ENCODE results near the gene MAGI2.

The MAGI2 gene

DNA sequence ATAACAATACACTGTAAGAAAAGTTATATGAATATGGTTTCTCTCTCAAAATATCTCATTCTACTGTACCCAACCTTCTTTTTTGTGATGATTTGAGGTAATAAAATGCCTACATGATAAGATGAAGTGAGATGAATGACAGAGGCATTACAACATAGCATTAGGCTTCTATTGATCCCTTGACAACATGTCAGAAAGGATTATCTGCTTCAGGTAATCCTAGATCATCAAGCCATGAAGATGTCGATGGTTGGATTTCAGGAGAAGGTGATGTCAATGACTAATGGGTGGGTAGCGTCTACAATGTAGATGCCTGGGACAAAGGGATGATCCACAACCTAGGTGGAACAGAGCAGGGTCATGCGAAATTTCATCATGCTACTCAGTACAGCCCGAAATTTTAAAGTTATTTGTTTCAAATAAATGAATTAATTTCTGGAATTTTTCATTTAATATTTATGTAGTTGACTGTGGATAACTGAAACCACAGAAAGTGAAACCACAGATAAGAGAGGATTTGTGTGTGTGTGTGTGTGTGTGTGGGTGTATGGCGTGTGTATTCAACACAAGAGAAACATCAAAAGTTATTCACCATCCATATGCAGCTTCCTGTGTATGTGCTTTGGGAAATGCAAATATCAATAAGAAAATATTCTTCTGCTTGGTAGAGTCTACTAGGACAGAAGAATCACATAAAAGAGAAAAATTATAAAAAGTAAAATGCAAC, 77.0 kb downstream of the MAGI2 start:
- DNase-seq (ENCODE audit: low read depth), result no peak

- no peak for DNase-seq (ENCODE audit: low read depth)
Measured at GRCh38 chr7:79361214-79361613, 92.3 kb downstream of the MAGI2 start.

- no peak for DNase-seq (ENCODE audit: low read depth)
Measured at GRCh38 chr7:79359827-79360226, 93.6 kb downstream of the MAGI2 start.

- no peak for DNase-seq (ENCODE audit: low read depth)
Measured at GRCh38 chr7:79357101-79357500, 96.4 kb downstream of the MAGI2 start.

DNA sequence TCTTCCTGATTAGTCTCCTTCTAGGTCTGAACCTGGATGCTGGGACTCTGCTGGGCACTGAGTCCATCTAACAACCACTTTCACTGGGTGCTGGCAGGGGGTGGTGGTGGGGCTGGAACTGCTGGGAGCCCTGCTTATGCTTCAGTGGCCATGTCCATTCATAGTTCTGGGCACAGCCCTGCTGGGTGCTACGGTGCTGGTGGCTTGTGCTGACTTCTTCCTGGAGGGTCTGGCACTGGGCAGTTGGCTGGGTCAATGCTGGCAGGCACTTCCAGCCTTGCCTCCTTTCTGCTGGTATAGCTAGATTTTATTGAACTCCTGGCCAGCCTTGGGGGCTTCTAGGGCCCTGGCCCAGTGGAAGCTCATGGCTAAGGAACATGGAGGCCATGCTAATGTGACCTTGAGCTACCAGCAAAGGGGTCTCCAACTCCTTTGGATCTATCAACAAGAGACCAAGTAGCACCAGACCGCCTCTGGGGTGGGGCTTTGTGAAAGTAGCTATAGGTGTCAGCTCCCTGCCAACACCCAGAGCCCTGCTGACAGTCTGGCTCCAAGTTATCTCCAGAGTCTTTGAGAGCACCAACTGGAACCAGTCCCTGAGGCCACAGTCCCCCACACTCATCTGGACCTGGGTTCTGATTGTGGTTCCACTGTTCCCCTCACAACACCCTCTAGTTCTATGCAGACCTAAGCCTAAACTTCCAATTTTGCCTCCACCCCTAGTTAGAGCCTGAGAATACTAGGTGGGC, 99.6 kb downstream of the MAGI2 start:
- no peak for DNase-seq (ENCODE audit: low read depth)

- DNase-seq (ENCODE audit: low read depth), result no peak
Measured at GRCh38 chr7:79352323-79352722, 101.1 kb downstream of the MAGI2 start.

DNA sequence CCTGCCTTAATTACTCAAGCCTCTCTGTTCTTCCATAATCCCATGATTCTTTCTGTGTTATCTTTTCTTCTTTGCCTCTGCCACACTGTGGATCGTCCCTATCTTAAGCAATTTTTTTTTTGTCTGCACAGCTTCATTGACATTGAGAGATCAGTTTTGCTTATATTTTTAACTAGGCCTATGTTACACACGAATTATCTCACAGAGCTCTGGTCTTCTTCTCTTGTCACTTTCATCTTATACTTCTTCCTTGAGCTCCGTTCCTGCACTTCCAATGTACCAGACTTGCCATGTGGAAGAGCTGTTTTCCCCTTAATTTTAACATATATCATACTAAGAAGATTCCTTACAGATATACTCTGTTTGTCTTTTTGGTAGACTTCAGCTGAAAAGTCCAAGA, 106.1 kb downstream of the MAGI2 start:
- DNase-seq (ENCODE audit: low read depth), result no peak

- DNase-seq (ENCODE audit: low read depth), result no peak
Measured at GRCh38 chr7:79341902-79342301, 111.6 kb downstream of the MAGI2 start.

DNA sequence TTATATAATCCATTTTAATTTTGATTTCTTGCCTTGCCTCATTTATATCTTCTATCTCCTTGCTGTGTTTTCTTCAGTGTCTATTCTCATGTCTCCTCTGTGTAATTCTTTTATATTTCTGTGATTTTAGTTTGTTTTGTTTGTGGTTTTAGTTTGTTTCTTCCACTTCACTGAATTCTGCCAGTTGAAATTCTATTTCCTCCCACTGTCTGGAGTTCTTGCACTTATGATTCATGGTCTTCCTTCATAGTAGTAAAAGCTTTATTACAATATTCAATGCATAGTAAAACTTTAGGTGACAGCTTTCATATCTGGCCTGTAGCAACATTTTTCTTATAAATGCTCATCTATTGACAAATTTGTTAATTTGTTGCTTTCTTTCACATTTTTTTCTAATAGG, 113.3 kb downstream of the MAGI2 start:
- DNase-seq (ENCODE audit: low read depth), result no peak

DNA sequence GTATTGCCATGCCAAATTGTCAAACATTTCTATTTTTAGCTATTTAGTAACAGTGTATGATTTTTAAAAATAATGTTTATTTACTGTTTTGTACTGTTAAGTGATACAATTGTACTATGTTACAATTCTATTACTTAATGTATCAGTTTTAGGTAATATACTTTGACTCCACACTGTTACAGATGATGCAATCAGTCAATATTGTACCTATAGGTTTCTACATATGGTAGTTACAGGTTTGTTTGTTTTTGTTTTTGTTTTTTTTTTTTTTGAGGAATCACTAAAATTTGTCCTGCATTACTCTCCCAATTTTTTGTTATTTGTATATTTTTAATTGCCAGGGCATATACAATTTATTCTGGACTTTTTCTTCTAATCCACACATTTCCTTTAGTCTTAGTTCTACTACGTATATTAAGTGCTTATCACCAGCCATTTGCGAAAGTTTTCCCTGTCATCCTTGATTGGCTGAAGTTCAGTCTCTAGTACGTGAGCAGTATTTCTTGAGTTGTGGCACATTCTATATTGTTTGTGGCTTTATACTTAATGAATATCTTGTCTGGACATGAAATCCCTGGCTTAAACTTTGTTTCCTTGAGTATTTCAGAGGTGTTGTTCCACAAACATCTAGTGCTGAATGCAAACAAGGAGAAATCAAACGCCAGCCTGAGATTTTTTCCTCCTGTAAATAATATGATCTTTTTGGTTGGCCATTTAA, 114.1 kb downstream of the MAGI2 start:
- DNase-seq (ENCODE audit: low read depth), result no peak

DNA sequence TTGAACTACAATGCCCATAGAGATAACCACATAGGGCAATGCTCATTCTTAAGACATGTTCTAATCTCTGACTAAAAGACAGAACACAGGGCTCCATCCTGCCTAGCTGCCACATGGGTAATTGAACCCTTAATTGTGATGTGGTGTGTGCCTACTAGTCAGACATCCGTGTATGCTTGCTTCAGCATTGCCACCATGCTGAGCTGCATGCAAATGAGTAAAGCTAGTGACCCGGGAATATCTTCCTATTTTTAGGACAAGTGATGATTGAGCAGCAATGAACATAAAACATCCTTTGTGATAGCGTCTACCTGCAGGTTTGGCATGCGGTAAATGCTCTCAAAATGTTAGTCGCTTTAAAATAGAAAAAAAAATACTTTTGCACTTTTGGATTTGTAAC, 115.8 kb downstream of the MAGI2 start:
- no peak for DNase-seq (ENCODE audit: low read depth)

GRCh38 chr7:79334841-79335240, 118.6 kb downstream of the MAGI2 start:
- no peak for DNase-seq (ENCODE audit: low read depth)

GRCh38 chr7:79334334-79334733, 119.1 kb downstream of the MAGI2 start:
- DNase-seq (ENCODE audit: low read depth), result no peak

GRCh38 chr7:79332091-79332490, 121.4 kb downstream of the MAGI2 start:
- DNase-seq (ENCODE audit: low read depth), result no peak

DNA sequence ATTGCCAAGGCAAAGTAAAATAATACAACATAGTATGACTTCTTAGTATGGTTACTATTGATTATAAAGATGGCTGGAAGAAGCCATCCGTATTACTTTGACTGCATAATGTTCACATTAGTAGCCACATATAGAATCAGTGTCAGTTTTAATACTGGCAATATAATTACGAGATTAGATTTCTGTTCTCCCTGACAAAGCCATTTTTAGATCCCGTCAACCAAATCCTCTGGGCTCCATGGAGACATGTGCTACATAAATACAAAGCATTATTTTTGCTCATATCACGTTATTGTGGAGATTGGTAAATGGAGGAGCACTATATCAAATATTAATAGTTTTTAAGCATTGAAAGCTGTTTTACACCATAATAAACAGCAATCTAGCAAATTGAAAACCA, 124.0 kb downstream of the MAGI2 start:
- no peak for DNase-seq (ENCODE audit: low read depth)

DNA sequence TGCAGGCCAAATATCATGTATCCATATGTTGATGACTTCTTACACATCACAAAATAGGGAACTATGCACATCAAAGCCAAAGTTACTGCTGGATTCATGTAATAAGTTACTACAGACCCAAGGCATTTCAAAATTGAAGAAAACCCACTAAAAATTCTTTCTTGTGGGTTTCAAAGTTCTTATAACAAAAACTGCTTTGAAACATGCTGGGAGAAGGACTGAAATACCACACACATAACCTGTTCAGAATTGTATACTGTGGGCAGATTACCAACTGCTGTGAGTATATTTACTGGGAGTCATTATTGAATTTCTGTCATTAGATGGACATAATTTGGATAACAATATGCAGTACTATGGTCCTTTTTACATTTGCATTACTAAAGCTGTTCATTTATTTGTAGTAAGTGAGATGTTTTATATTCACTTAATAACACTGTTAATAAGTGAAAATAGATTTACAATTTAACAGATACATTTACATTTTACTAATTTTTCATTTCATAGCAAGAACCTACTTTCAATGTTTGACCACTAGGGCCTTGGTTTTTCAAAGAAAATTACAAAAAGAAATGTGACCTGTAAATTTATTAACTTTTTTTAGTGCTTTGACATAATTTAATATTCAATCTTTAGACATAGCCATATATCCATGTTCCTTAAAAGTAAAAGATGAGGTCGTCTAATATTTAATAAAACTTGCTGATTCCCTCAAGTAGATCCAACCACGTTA, 132.6 kb downstream of the MAGI2 start:
- DNase-seq (ENCODE audit: low read depth), result no peak

DNA sequence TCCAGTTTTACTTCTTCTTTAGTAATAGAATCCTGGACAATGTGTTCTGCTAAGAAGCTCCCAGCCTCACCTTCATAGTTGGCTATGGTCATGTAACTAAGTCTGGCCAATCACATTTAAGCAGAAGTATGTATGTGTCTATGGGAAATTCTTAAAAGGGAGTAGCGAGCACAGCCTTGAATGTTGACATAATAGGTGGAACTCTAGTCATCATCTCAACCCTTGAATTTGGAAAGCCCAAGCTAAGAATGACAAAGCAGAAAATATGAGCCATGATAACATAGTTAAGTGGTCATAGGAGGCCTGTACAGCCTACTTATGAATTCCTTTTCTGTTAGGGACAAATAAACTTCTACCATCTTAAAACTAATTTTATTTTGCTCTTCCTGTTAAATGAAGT, 134.1 kb downstream of the MAGI2 start:
- DNase-seq (ENCODE audit: low read depth), result no peak

DNA sequence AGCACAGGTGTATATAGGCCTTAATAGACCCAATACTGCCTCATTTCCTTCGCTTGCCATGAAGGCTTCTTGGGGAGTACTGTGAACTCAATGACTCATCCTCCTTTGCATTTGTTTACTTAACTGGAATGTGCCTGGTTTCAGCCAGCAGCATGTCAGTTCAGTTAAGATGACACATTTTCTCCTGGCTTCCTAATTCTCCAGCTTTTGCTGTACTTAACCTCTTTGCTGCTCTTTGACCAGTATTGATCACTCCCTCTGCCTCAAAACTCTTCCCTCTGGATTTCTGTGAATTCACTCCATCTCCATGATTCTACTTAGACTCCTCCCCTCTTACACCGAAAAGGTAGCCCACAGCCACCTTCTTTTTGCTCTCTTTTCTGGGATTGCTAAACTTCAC, 135.7 kb downstream of the MAGI2 start:
- DNase-seq (ENCODE audit: low read depth), result no peak

DNA sequence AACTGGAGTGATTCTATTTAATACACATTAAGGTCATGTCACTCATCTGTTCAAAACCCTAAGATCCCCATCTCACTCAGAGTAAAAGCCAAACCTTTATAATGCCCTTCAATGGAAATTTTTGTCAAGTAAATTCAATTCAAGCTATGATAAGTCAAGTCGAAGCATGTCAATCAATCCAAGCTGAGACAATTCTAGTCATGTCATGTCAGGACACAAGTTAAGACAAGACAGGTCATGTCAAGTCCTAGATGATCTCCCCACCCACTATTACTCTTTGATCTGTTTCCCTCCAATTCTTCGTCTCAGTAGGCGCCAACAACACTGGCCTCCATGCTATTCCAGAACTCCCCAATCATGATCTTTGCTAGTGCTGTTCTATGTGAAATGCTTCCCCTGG, 141.4 kb downstream of the MAGI2 start:
- no peak for DNase-seq (ENCODE audit: low read depth)

GRCh38 chr7:79308192-79308591, 145.3 kb downstream of the MAGI2 start:
- no peak for DNase-seq (ENCODE audit: low read depth)

DNA sequence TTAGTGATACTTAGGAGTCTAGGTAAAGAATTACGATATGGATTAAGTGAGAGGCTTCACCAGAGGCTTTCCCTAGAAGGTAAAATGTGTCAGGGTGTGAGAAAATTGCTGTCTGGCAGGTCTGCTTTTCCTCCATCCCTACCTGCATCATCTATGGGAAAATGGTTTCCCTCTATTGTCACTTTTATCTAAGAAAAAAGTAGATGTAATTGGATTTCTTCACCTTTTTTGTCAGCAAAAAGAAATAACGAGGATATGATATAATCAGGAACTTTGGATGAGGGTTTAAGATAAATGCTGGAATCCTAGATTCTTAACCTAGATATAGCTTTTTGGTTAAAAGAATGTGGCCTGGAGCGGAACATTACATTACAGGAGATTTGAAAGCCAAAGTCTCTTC, 146.1 kb downstream of the MAGI2 start:
- DNase-seq (ENCODE audit: low read depth), result no peak

GRCh38 chr7:79304711-79305110, 148.8 kb downstream of the MAGI2 start:
- DNase-seq (ENCODE audit: low read depth), result no peak
